Measurements from ENCODE around the gene DDX10. TPM values are rescaled to one million over a fixed set of nuclear protein-coding genes. Genes with fewer than 3 reads are reported as not detected.
A peak's percentile ranks its signal among the peaks of the same experiment; 100 is the strongest.

The DDX10 gene
- total RNA-seq, 1 donor from 2014 or later: 32.2 TPM

DNA sequence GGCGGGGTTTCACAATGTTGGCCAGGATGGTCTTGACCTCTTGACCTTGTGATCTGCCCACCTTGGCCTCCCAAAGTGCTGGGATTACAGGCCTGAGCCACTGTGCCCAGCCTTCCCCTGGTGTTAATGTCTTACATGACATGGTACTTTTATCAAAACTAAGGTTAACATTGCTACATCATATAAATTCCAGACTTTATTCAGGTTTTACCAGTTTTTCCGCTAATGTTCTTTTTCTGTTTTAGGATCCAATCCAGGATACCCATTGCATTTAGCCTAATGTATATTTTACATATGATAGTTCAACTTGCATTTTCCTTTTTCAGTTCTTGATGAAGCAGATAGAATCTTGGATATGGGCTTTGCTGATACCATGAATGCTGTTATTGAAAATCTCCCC, 14.2 kb downstream of the DDX10 start:
- DNase-seq (ENCODE audit: low read depth) (no peak), FAIRE-seq (no peak)
- no peaks in the 10 kb centered on the region for H3K9me3 ChIP-seq (ENCODE audit: insufficient read depth, low read depth, low read length)
- peaks cover 5% of the 10 kb centered on the region for H3K36me3 Mint-ChIP-seq (ENCODE audit: low read depth, unreplicated experiment)
- H3K4me2 ChIP-seq (ENCODE audit: low read length): no peak overlapping the region
- H3K4me3 Mint-ChIP-seq (ENCODE audit: unreplicated experiment): no peak overlapping the region
- H3K27me3 Mint-ChIP-seq (ENCODE audit: low read depth, unreplicated experiment): no peaks in the 10 kb centered on the region
- peaks cover 18% of the 10 kb centered on the region for H3K79me2 ChIP-seq (ENCODE audit: insufficient read depth, low read length)
- no peak overlapping the region for H3K4me3 ChIP-seq (ENCODE audit: insufficient read depth, low read depth, low read length)
- no peak for TF ChIP-seq EZH2 (IDR thresholded peaks at IDR 0.05; ENCODE audit: insufficient read depth, low read length)
- TF ChIP-seq, protein P1, sequence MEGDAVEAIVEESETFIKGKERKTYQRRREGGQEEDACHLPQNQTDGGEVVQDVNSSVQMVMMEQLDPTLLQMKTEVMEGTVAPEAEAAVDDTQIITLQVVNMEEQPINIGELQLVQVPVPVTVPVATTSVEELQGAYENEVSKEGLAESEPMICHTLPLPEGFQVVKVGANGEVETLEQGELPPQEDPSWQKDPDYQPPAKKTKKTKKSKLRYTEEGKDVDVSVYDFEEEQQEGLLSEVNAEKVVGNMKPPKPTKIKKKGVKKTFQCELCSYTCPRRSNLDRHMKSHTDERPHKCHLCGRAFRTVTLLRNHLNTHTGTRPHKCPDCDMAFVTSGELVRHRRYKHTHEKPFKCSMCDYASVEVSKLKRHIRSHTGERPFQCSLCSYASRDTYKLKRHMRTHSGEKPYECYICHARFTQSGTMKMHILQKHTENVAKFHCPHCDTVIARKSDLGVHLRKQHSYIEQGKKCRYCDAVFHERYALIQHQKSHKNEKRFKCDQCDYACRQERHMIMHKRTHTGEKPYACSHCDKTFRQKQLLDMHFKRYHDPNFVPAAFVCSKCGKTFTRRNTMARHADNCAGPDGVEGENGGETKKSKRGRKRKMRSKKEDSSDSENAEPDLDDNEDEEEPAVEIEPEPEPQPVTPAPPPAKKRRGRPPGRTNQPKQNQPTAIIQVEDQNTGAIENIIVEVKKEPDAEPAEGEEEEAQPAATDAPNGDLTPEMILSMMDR (IDR thresholded peaks at IDR 0.05; ENCODE audit: insufficient read depth, low read depth, low read length): no peak
- H2AFZ ChIP-seq (ENCODE audit: low read depth, low read length): no peak overlapping the region
- no peak overlapping the region for H3K27ac Mint-ChIP-seq (ENCODE audit: unreplicated experiment)
- no peak overlapping the region for H3K9ac ChIP-seq (ENCODE audit: low read length)
- H3K4me1 ChIP-seq (ENCODE audit: insufficient read depth, low read length): no peaks in the 10 kb centered on the region
- H3K9me3 Mint-ChIP-seq (ENCODE audit: unreplicated experiment): no peaks in the 10 kb centered on the region
- no peaks in the 10 kb centered on the region for H3K27me3 ChIP-seq (ENCODE audit: insufficient read depth, low read length)
- H3K36me3 ChIP-seq (ENCODE audit: insufficient read depth, low read length): peaks cover 31% of the 10 kb centered on the region
- H3K27ac ChIP-seq (ENCODE audit: low read depth, low read length): no peak overlapping the region
- H4K20me1 ChIP-seq (ENCODE audit: insufficient read depth, low read length): no peaks in the 10 kb centered on the region
- peaks cover 11% of the 10 kb centered on the region for H3K4me1 Mint-ChIP-seq (ENCODE audit: low read depth, unreplicated experiment)

DNA sequence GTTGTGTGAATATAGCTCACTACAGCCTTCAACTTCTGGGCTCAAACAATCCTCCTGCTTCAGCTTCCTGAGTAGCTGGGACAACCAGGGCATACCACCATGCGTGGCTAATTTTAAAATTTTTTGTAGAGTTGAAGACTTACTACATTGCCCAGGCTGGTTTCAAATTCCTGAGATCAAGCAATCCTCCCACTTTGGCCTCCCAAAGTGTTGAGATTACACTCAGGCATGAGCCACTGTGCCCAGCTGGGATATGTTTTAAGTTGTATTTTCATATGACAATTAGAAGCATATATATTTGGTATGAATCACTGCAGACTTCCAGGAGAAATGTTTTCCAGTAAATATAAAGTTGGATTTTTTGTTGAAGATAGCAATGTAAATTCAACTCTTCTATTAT, 15.4 kb downstream of the DDX10 start:
- Mint-ChIP-seq H3K4me1 (ENCODE audit: low read depth, unreplicated experiment) (peaks cover 11% of the 10 kb centered on the region), H3K4me3 (ENCODE audit: unreplicated experiment) (no peak overlapping the region), H3K36me3 (ENCODE audit: low read depth, unreplicated experiment) (peaks cover 5% of the 10 kb centered on the region), H3K9me3 (ENCODE audit: unreplicated experiment) (peaks cover under 1% of the 10 kb centered on the region), H3K27me3 (ENCODE audit: low read depth, unreplicated experiment) (no peaks in the 10 kb centered on the region), H3K27ac (ENCODE audit: unreplicated experiment) (no peak overlapping the region)
- Histone ChIP-seq H3K4me2 (ENCODE audit: low read length) (no peak overlapping the region), H4K20me1 (ENCODE audit: insufficient read depth, low read length) (no peaks in the 10 kb centered on the region), H3K4me3 (ENCODE audit: insufficient read depth, low read depth, low read length) (no peak overlapping the region), H3K27ac (ENCODE audit: low read depth, low read length) (no peak overlapping the region), H3K9ac (ENCODE audit: low read length) (no peak overlapping the region), H3K9me3 (ENCODE audit: insufficient read depth, low read depth, low read length) (no peaks in the 10 kb centered on the region), H3K4me1 (ENCODE audit: insufficient read depth, low read length) (no peaks in the 10 kb centered on the region), H2AFZ (ENCODE audit: low read depth, low read length) (no peak overlapping the region), H3K36me3 (ENCODE audit: insufficient read depth, low read length) (peaks cover 25% of the 10 kb centered on the region), H3K27me3 (ENCODE audit: insufficient read depth, low read length) (no peaks in the 10 kb centered on the region), H3K79me2 (ENCODE audit: insufficient read depth, low read length) (peaks cover 7% of the 10 kb centered on the region)
- DNase-seq (ENCODE audit: low read depth) (no peak), FAIRE-seq (no peak)
- TF ChIP-seq EZH2 (IDR thresholded peaks at IDR 0.05; ENCODE audit: insufficient read depth, low read length): no peak
- TF ChIP-seq, protein P1 (IDR thresholded peaks at IDR 0.05; ENCODE audit: insufficient read depth, low read depth, low read length): no peak

DNA sequence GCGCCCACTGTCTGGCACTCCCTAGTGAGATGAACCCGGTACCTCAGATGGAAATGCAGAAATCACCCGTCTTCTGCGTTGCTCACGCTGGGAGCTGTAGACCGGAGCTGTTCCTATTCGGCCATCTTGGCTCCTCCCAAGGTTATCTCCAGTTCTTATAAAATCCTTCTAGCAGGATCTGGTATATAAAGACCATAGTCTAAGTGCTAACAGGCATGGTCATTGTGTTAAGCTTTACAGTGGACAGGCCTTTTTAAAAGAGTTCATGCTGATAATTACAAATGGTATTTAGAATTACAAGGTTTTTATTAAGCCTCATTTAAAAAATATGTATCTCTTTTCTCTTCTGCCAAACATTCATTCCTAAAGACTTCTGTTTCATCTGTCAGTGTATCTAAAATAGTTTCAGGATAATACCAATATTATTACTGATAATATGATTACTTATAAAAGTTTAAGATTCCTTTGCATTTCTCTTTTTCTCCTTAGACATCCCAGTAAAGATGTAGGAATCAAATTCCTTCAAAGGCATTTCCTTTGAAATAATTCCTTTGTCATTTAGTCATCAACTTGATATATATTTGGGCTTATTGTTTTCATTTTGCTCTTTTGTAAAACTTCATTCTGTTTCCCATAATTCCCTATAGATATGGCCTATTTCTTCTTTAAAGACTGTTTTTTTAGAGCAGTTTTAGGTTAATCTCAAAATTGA, 20.7 kb downstream of the DDX10 start:
- FAIRE-seq (peak; percentile 37), DNase-seq (ENCODE audit: low read depth) (no peak)
- Mint-ChIP-seq H3K27ac (ENCODE audit: unreplicated experiment) (no peak overlapping the region), H3K27me3 (ENCODE audit: low read depth, unreplicated experiment) (no peaks in the 10 kb centered on the region), H3K9me3 (ENCODE audit: unreplicated experiment) (peaks cover 4% of the 10 kb centered on the region), H3K4me3 (ENCODE audit: unreplicated experiment) (no peak overlapping the region), H3K4me1 (ENCODE audit: low read depth, unreplicated experiment) (peaks cover 6% of the 10 kb centered on the region), H3K36me3 (ENCODE audit: low read depth, unreplicated experiment) (peaks cover 3% of the 10 kb centered on the region)
- Histone ChIP-seq H4K20me1 (ENCODE audit: insufficient read depth, low read length) (no peaks in the 10 kb centered on the region), H3K27me3 (ENCODE audit: insufficient read depth, low read length) (no peaks in the 10 kb centered on the region), H3K9me3 (ENCODE audit: insufficient read depth, low read depth, low read length) (no peaks in the 10 kb centered on the region), H3K36me3 (ENCODE audit: insufficient read depth, low read length) (peaks cover 8% of the 10 kb centered on the region), H2AFZ (ENCODE audit: low read depth, low read length) (no peak overlapping the region), H3K9ac (ENCODE audit: low read length) (no peak overlapping the region), H3K4me3 (ENCODE audit: insufficient read depth, low read depth, low read length) (no peak overlapping the region), H3K79me2 (ENCODE audit: insufficient read depth, low read length) (peaks cover 19% of the 10 kb centered on the region), H3K27ac (ENCODE audit: low read depth, low read length) (peak overlapping the region; percentile 54), H3K4me1 (ENCODE audit: insufficient read depth, low read length) (peaks cover 6% of the 10 kb centered on the region), H3K4me2 (ENCODE audit: low read length) (peak overlapping the region; percentile 39)
- TF ChIP-seq, protein P1 (IDR thresholded peaks at IDR 0.05; ENCODE audit: insufficient read depth, low read depth, low read length): no peak
- no peak for TF ChIP-seq EZH2 (IDR thresholded peaks at IDR 0.05; ENCODE audit: insufficient read depth, low read length)
